Fibroblast of pulmonary artery (primary cell): ENCODE data around the gene FAM110D.
A peak's percentile ranks its signal among the peaks of the same experiment; 100 is the strongest.

Experiments
- DNase-seq: peaks from one replicate; pipeline ENCODE4 v3.0.0-alpha.2; 2010; ENCODE audit warnings: low read depth
- H3K4me3 ChIP-seq: replicated peaks from 2 replicates; pipeline ENCODE4 v1.5.1; 2011; ENCODE audit warnings: low read depth, mild to moderate bottlenecking, control low read depth, low read length, moderate library complexity
- TF ChIP-seq, protein P1 (sequence below): IDR thresholded peaks from 2 replicates; pipeline ENCODE4 v1.5.1; 2011; ENCODE audit warnings: mild to moderate bottlenecking, control low read depth, low read length, inconsistent platforms; ENCODE audit errors: missing control alignments

The FAM110D gene

DNA sequence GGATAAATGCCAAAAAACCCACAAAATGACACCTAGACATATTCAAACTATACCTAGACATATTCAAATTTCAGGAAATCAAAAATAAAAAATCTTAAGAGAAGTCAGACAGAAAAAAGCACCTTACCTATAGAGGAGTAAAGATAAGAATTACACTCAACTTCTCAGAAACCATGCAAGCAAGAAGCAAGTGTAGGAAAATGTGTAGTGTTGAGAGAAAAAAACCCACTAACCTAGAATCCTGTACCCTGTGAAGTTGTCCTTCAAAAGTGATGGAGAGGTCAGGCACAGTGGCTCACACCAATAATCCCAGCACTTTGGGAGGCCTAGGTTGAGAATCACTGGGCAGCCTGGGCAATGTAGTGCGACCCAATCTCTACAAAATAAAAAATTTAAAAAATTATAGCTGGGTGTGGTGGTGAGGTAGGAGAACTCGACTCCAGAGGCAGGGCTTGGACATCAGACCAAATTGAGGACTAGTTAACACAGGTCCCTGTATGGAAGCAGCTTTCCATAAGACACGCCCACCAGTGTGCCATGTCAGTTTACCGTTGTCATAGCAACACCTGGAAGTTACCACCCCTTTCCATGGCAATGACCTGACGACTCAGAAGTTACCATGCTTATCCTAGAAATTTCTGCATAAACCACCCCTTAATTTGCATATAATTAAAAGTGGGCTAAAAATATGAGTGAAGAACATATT lies 26.6 kb upstream of the FAM110D start:
- no peak overlapping the region for H3K4me3 ChIP-seq
- DNase-seq, result no peak
- TF ChIP-seq, protein P1, sequence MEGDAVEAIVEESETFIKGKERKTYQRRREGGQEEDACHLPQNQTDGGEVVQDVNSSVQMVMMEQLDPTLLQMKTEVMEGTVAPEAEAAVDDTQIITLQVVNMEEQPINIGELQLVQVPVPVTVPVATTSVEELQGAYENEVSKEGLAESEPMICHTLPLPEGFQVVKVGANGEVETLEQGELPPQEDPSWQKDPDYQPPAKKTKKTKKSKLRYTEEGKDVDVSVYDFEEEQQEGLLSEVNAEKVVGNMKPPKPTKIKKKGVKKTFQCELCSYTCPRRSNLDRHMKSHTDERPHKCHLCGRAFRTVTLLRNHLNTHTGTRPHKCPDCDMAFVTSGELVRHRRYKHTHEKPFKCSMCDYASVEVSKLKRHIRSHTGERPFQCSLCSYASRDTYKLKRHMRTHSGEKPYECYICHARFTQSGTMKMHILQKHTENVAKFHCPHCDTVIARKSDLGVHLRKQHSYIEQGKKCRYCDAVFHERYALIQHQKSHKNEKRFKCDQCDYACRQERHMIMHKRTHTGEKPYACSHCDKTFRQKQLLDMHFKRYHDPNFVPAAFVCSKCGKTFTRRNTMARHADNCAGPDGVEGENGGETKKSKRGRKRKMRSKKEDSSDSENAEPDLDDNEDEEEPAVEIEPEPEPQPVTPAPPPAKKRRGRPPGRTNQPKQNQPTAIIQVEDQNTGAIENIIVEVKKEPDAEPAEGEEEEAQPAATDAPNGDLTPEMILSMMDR, result no peak

DNA sequence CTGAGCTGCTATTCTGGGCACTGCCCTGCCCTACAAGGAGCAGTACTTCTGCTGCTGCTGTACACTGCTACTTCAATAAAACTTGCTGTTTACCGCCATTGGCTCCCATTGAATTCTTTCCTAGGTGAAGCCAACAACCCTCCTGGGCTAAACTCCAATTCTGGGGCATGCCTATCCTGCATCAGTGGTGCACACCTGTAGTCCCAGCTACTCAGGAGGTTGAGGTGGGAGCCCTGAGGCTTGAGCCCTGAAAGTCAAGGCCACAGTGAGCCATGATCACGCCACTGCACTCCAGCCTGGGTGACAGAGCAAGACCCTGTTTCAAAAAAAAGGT lies 26.1 kb upstream of the FAM110D start:
- TF ChIP-seq, protein P1, result no peak

DNA sequence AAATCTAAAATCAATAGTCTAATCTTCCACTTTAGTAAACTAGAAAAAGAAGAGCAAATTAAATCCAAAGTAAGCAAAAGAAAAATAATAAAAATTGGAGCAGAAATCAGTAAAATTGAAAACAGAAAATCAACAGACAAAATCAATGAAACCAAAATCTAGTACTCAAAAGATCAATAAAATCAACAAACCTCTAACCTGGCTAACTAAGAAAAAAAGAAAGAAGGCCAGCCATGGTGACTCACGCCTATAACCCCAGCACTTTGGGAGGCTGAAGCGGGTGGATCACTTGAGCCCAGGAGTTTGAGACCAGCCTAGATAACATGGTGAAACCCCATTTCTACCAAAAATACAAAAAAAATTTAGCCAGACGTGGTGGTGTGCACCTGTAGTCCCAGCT lies 24.4 kb upstream of the FAM110D start:
- no peak for DNase-seq
- H3K4me3 ChIP-seq, result no peak overlapping the region
- TF ChIP-seq, protein P1, result no peak

More for the DNA sequence above, 26.1 kb upstream of the FAM110D start:
- no peak overlapping the region for H3K4me3 ChIP-seq
- no peak for DNase-seq

- no peak overlapping the region for H3K4me3 ChIP-seq
- TF ChIP-seq, protein P1, result no peak
- no peak for DNase-seq
Measured at GRCh38 chr1:26138974-26139558, 19.8 kb upstream of the FAM110D start.

GRCh38 chr1:26142159-26142558 lies 16.7 kb upstream of the FAM110D start:
- no peak overlapping the region for H3K4me3 ChIP-seq
- TF ChIP-seq, protein P1, result no peak
- DNase-seq, result no peak

- no peak overlapping the region for H3K4me3 ChIP-seq
- DNase-seq, result peak; percentile 87
- TF ChIP-seq, protein P1, result peak; percentile 76
Measured at GRCh38 chr1:26145041-26145959, 13.6 kb upstream of the FAM110D start.
